Prostate gland (tissue), 2 donors: ENCODE data around the gene PTBP1. TPM values are rescaled to one million over a fixed set of nuclear protein-coding genes. Genes with fewer than 3 reads are reported as not detected.

Source experiments
- DNase-seq: peaks from one replicate; pipeline ENCODE4 v3.0.0-alpha.2; 2019; ENCODE audit warnings: low spot score
- H3K27ac ChIP-seq, 2 donors: fragments of 200-600 bp; sonication (generic); 2 replicates each; pipeline ENCODE4 v1.5.1; 2017 to 2019
- H3K27me3 ChIP-seq: fragments of 200-600 bp; sonication (generic); replicated peaks from 2 replicates; pipeline ENCODE4 v1.5.1; 2019; ENCODE audit not compliant: insufficient read depth
- H3K36me3 ChIP-seq, 2 donors: fragments of 200-600 bp; sonication (generic); 1 replicate in 1 of 2; 2 replicates in 1 of 2; pipeline versions ENCODE4 v1.5.1 to v1.8.1; 2017 to 2019
- H3K4me1 ChIP-seq: fragments of 200-600 bp; sonication (generic); replicated peaks from 2 replicates; pipeline ENCODE4 v1.5.1; 2019
- H3K4me3 ChIP-seq, 2 donors: fragments of 200-600 bp; sonication (generic); 2 replicates each; pipeline ENCODE4 v1.5.1; 2017 to 2019
- H3K9me3 ChIP-seq: fragments of 200-600 bp; sonication (generic); 2 replicates; pipeline ENCODE4 v1.5.1; 2017
- CTCF ChIP-seq, 4 experiments: fragments of 200-600 bp in 2 of 4; fragments of 450-650 bp in 2 of 4; sonication (generic) in 2 of 4; IDR thresholded peaks; 1 replicate in 3 of 4; 2 replicates in 1 of 4; pipeline ENCODE4 v1.5.1; 2016 to 2019; ENCODE audit warnings: antibody characterized with exemption in 4 of 4, mild to moderate bottlenecking in 2 of 4, moderate library complexity in 2 of 4
- POLR2A ChIP-seq: fragments of 450-650 bp; IDR thresholded peaks from one replicate; pipeline ENCODE4 v1.6.1; 2016; ENCODE audit warnings: antibody characterized with exemption, mild to moderate bottlenecking
- POLR2AphosphoS5 ChIP-seq: sonication (generic); formaldehyde crosslinking; IDR thresholded peaks from one replicate; pipeline ENCODE4 v1.6.1; 2017; ENCODE audit warnings: antibody characterized with exemption
- WGBS: methylation state at CpG from one replicate; pipeline ENCODE4 v1.1.5; 2018; 5-methylcytosine and 5-hydroxymethylcytosine counted together
- intact Hi-C: fragments of 100-400 bp; cut with DNase I; formaldehyde crosslinking; loops from one replicate; pipeline ENCODE4 v1.14.2; 2022
- total RNA-seq, 2 donors: library from RNA; depleted of rRNA; stranded (reverse); fragments of >200 nt; gene quantifications; one replicate each; pipeline ENCODE4 v1.1.0, GENCODE V29; 2016

Gene PTBP1
- total RNA-seq, 2 donors from 2014 or later = 153 to 222 TPM

GRCh38 chr19:805600-806550, 8.6 kb downstream of the PTBP1 start:
- intact Hi-C loops = no loop called here
- DNase-seq = no peak
- 93% methylated on average over 87 of the region's 93 CpGs for WGBS

GRCh38 chr19:806815-807421, 9.7 kb downstream of the PTBP1 start:
- no peaks in the 10 kb centered on the region for H3K9me3 ChIP-seq
- WGBS = 79% methylated on average over 27 of the region's 34 CpGs
- H3K36me3 ChIP-seq = peaks cover 49 to 68% of the 10 kb centered on the region in 2 donors
- H3K27me3 ChIP-seq = no peaks in the 10 kb centered on the region
- intact Hi-C loops = no loop called here
- no peak overlapping the region for H3K4me3 ChIP-seq
- no peak overlapping the region for H3K27ac ChIP-seq
- TF ChIP-seq POLR2AphosphoS5 (no peak), POLR2A (no peak), CTCF (IDR thresholded peaks at IDR 0.05) (no peak)
- peaks cover 13% of the 10 kb centered on the region for H3K4me1 ChIP-seq
- no peak for DNase-seq

More at GRCh38 chr19:805600-806550, 8.6 kb downstream of the PTBP1 start:
- TF ChIP-seq POLR2A (no peak), CTCF (IDR thresholded peaks at IDR 0.05) (no peak), POLR2AphosphoS5 (no peak)
- Histone ChIP-seq H3K27ac (no peak overlapping the region), H3K4me1 (peaks cover 23% of the 10 kb centered on the region), H3K36me3 (peaks cover 47 to 61% of the 10 kb centered on the region in 2 donors), H3K9me3 (no peaks in the 10 kb centered on the region), H3K4me3 (no peak overlapping the region), H3K27me3 (no peaks in the 10 kb centered on the region)

GRCh38 chr19:807627-808422, 10.6 kb downstream of the PTBP1 start:
- H3K36me3 ChIP-seq = peaks cover 49 to 68% of the 10 kb centered on the region in 2 donors
- no peak overlapping the region for H3K27ac ChIP-seq
- no peaks in the 10 kb centered on the region for H3K9me3 ChIP-seq
- 87% methylated on average over 41 of the region's 44 CpGs for WGBS
- H3K4me3 ChIP-seq = no peak overlapping the region
- TF ChIP-seq CTCF (IDR thresholded peaks at IDR 0.05) = no peak
- TF ChIP-seq POLR2AphosphoS5 = no peak
- TF ChIP-seq POLR2A = no peak
- DNase-seq = no peak
- intact Hi-C loops = no loop called here
- H3K27me3 ChIP-seq = no peaks in the 10 kb centered on the region
- H3K4me1 ChIP-seq = peaks cover 6% of the 10 kb centered on the region

- H3K36me3 ChIP-seq = peaks cover 49 to 68% of the 10 kb centered on the region in 2 donors
- no peaks in the 10 kb centered on the region for H3K27me3 ChIP-seq
- no peak overlapping the region for H3K4me3 ChIP-seq
- no peak for DNase-seq
- H3K27ac ChIP-seq = no peak overlapping the region
- WGBS = 91% methylated on average over 26 of the region's 26 CpGs
- H3K9me3 ChIP-seq = no peaks in the 10 kb centered on the region
- peaks cover under 1% of the 10 kb centered on the region for H3K4me1 ChIP-seq
- TF ChIP-seq CTCF (IDR thresholded peaks at IDR 0.05) (no peak), POLR2AphosphoS5 (no peak), POLR2A (no peak)
- intact Hi-C loops = no loop called here
These were observed 11.1 kb downstream of the PTBP1 start for GRCh38 chr19:808423-808775.
